SJCRH30 (cell line): ENCODE data around the gene ZNF648. TPM values are rescaled to one million over a fixed set of nuclear protein-coding genes. Genes with fewer than 3 reads are reported as not detected.
"Not testable (repeated sequence)": the region's sequence is repeated elsewhere in the genome, so short reads cannot be mapped to it uniquely, and the experiment has no call there.

Experiments used
- DNase-seq, 2 experiments: peaks; one replicate each; pipeline ENCODE4 v3.0.0-alpha.2; 2015 to 2020
- H3K27ac ChIP-seq: fragments of 250-450 bp; sonication (Bioruptor Pico); 2 replicates; pipeline ENCODE4 v1.5.1; 2020; ENCODE audit warnings: mild to moderate bottlenecking, moderate library complexity
- H3K27me3 ChIP-seq: fragments of 250-450 bp; sonication (Bioruptor Pico); 2 replicates; pipeline ENCODE4 v1.5.1; 2020; ENCODE audit warnings: mild to moderate bottlenecking, moderate library complexity
- H3K36me3 ChIP-seq: fragments of 250-450 bp; sonication (Bioruptor Pico); 2 replicates; pipeline ENCODE4 v1.5.1; 2020; ENCODE audit warnings: mild to moderate bottlenecking, moderate library complexity
- H3K4me1 ChIP-seq: fragments of 250-450 bp; sonication (Bioruptor Pico); 2 replicates; pipeline ENCODE4 v1.5.1; 2020; ENCODE audit warnings: mild to moderate bottlenecking, moderate library complexity
- H3K4me3 ChIP-seq: fragments of 250-450 bp; sonication (Bioruptor Pico); 2 replicates; pipeline ENCODE4 v1.5.1; 2020; ENCODE audit warnings: mild to moderate bottlenecking, moderate library complexity
- H3K9me3 ChIP-seq: fragments of 250-450 bp; sonication (Bioruptor Pico); replicated peaks from 2 replicates; pipeline ENCODE4 v1.5.1; 2020; ENCODE audit warnings: mild to moderate bottlenecking, moderate library complexity
- total RNA-seq: library from RNA; depleted of rRNA; stranded (reverse); fragments of >200 nt; shearing (Covaris generic); gene quantifications from 2 replicates; pipeline ENCODE4 v1.2.3, GENCODE V29; 2014

ZNF648 gene
- total RNA-seq, 1 experiment from 2014 or later = not detected

- Histone ChIP-seq H3K4me3 (peak overlapping the region; percentile 63), H3K4me1 (peaks cover 4% of the 10 kb centered on the region; the same call in 1 of the 2 replicates), H3K27ac (no peak overlapping the region), H3K27me3 (peaks cover 6% of the 10 kb centered on the region), H3K36me3 (no peaks in the 10 kb centered on the region), H3K9me3 (0 out of 2 replicates have a peak, but pooled peaks cover 4% of the 10 kb centered on the region)
- no peak for DNase-seq
Observed at GRCh38 chr1:182029002-182029378, 32.5 kb downstream of the ZNF648 start.

GRCh38 chr1:182015360-182015759 lies 46.2 kb downstream of the ZNF648 start:
- Histone ChIP-seq H3K9me3 (no peaks in the 10 kb centered on the region), H3K27me3 (no peaks in the 10 kb centered on the region), H3K36me3 (no peaks in the 10 kb centered on the region), H3K4me3 (no peak overlapping the region), H3K4me1 (no peaks in the 10 kb centered on the region), H3K27ac (no peak overlapping the region)
- no peak for DNase-seq

GRCh38 chr1:182010800-182011370 lies 50.6 kb downstream of the ZNF648 start:
- not testable (repeated sequence) for H3K27ac ChIP-seq, DNase-seq, H3K9me3 ChIP-seq, H3K4me1 ChIP-seq, H3K4me3 ChIP-seq, H3K36me3 ChIP-seq, H3K27me3 ChIP-seq

- not testable (repeated sequence) for H3K27me3 ChIP-seq, DNase-seq, H3K27ac ChIP-seq, H3K4me1 ChIP-seq, H3K4me3 ChIP-seq, H3K9me3 ChIP-seq, H3K36me3 ChIP-seq
Observed at GRCh38 chr1:182005398-182005797, 56.1 kb downstream of the ZNF648 start.

- no peak for DNase-seq
- Histone ChIP-seq H3K4me3 (no peak overlapping the region), H3K36me3 (no peaks in the 10 kb centered on the region), H3K27ac (no peak overlapping the region), H3K4me1 (no peaks in the 10 kb centered on the region), H3K9me3 (no peaks in the 10 kb centered on the region), H3K27me3 (no peaks in the 10 kb centered on the region)
Observed at GRCh38 chr1:182004601-182005000, 56.9 kb downstream of the ZNF648 start.
